Raji (cell line): ENCODE results near the gene ARHGEF28.

Experiments
- POLR2A ChIP-seq: IDR thresholded peaks from 2 replicates; pipeline ENCODE4 v1.6.1; 2011; ENCODE audit warnings: low read depth, low read length, control low read depth; ENCODE audit not compliant: insufficient read depth

ARHGEF28 gene

DNA sequence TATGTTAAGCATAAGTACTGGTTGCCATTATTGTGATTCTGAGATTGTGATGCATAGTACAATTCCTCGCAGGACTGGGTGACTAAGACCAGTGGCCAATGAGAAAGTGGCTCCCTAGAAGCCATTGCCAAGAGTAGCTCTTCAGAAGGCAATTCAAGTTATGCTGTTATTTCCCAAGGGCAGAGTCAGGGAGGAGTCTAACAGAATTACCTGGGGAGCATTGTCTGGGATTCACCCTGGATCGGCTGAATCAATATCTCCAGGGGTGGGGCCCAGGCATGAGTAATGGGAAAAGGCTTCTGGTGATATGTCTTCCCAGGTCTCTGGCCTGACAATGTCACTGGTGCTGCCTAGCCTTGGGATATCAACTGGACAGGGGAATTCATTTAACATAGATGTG is 10.9 kb upstream of the ARHGEF28 start:
- no peak for TF ChIP-seq POLR2A

DNA sequence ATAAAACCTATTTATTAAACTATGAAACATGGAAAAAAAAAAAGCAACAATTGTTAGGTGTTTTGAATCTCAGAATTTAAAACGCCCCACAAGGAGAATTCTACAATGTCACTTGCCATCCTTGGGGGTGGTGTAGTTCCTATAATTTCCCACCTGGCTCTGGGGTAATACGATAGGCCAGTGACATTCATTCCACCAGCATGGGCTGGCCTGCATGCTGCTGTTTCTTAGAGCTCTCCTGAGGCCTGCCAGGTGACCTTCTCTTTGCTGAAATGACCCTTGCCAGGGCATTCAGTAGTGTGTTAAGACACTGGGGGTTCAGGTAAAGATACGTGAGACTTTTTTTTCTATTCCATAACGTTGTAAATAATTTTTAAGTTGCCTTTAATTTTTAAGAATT is 10.0 kb upstream of the ARHGEF28 start:
- no peak for TF ChIP-seq POLR2A

DNA sequence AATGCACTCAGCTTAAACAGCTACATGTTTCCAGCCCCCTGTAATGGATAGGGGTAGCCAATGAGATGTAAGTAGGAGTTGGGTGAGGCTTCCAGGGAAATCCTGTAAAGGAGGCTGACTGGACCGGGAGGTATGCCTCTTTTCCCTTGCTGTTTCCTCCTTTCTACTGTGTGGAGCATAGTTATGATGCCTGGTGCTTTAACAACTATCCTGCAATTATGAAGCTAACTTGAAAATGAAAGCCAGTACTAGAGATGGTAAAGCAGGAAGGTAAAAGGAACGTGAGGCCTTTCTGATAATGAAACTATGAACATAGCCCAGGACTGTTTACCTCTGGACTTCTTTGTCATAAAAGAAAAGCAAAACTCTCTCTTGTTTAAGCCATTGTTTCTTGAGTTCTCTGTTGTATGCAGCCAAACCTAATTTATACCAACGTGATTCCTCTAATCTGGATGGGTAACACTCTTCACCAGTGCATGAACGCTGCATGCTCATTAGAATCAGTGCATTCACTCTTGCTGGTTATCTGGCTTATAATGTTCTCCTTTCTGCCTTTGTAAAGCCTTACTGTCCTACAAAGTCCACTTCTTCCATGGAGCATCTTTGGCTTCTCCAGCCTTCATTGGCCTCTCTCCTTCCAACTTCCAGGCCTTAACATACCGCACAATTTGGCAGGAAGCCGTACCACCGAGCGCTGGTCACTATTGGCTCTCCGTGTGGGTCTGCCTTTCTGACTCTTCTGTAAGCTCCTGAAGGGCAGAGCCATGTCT is 8.3 kb upstream of the ARHGEF28 start:
- TF ChIP-seq POLR2A, result no peak

DNA sequence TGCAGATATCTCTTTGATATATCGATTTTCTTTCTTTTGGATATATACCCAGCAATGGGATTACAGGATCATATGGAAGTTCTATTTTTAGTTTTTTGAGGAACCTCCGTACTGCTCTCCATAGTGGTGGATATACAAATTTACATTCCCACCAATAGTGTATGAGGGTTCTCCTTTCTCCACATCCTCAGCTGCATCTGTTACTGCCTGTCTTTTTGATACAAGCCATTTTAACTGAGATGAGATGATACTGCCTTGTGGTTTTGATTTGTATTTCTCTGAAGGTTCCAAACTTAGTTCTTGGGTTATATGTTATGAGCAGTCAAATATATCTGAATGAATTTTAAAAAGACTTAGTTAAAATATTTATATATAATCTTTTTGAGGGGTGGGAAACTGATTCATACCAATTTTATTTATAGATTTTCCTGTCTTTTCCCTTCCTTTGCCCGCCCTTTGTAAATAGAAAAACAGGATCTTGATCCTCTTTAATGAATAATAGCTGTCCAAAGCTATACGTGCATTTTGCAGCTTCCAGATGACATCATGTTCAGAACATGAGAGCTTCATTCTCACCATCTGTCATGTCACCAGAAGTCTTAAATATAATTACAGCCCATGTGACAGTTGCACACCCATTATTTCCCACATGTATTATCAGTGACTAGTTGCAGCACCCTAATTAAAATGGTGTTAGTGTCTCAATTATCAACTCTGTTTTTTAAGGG is 6.2 kb upstream of the ARHGEF28 start:
- no peak for TF ChIP-seq POLR2A

DNA sequence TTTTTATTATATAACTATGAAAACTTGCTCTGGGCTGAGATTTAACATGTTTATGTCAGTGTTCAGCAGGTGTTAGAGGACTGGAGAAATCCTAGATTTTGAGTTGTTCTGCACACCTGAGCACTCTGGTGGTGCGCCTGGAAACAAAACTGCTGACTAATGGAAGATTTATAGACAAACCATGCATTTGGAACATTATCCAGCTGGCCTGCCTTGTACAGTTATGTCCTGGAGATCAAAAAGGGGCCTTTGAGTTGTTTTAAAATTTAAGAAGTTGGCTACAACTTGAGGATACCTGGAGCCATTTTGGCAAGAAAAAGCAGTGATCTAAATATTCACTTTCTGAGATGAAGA is 5.7 kb upstream of the ARHGEF28 start:
- TF ChIP-seq POLR2A, result no peak

DNA sequence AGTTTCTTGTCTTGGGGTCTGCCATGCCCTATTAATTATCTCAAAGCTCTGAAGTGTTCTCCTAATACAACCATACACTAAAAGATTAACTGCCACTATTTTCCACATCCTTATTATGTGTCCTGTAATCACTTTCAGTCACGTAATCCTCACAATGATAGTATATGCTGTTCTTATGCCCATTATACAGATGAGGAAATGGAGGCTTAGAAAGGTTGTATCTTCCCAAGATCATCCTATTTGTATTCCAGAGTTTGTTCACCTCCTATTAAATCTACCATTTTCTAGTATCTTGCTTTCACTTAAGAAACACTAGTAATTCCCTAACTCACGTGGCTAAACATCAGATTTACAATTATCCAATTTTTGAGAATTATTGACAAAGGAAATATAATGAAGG is 2.9 kb upstream of the ARHGEF28 start:
- no peak for TF ChIP-seq POLR2A

DNA sequence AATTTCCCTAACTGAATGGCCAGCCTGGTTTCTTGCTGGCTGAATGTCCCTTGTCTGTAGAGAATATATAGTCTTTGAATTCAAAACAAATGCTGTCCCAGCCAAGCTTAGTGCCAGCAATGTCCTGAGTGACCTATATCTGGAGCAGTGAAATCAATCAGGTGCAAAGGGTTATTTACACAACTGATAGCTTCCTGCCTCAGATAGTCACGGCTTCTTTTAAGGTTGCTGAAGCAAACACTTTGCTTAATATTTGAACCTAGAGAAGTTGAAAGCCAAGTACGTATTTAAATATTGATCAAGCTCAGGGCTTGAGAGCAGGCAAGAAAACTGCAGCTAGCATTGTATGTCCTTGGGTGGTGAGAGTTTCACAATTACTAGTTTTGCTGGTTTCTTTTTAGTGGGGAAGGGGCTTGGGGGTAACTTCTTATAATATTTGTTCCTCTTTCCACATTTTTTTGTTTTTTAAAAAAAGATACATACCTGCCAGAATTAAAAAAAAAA is 2.0 kb upstream of the ARHGEF28 start:
- no peak for TF ChIP-seq POLR2A

DNA sequence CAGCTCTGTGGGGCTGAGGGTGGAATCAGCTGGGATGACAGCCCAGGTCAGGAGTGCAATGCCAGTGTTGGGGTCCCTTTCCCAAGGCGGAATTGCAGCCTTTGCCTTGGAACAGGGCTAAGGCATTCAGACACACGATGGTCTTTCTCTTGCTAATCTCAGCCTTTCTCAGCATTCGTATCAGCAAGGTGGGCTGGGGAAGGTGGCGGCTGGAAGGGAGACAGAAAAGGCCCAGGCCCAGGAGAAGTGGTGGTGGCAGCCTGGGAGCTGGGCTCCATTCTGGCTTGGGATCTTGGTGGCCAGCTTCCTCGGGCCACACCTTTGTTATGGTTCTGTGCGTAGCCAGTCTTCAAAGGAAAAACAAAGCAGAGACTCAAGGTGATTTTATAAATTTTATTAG is 1.1 kb upstream of the ARHGEF28 start:
- TF ChIP-seq POLR2A, result no peak

DNA sequence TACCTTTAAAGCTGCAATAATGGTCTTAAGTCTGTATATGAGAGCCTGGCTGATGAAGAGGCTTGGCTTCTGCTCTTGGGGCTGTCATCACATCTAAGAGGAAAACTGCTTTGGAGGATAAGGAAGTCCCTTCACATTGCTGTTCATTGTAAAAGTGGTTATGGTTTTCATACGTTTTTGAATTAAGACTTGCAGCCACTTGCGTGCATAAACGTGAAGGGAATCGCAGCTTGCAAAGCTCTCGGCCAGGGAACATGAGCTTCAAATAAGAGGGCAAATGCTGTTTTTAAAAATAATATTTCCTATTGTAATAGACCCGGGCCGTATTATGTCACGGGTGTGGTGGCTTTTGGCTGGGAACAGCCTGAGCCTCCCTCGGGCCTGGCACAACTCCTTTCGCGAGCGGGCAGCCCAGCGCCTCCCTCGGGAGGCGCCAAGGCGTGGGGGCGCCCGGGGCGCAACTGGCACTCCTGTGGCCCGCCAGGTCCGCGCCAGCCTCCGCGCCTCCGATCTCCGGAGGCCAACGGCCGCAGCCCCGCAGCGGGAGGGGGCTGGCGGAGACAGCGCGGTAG is 538 bp upstream of the ARHGEF28 start:
- no peak for TF ChIP-seq POLR2A

DNA sequence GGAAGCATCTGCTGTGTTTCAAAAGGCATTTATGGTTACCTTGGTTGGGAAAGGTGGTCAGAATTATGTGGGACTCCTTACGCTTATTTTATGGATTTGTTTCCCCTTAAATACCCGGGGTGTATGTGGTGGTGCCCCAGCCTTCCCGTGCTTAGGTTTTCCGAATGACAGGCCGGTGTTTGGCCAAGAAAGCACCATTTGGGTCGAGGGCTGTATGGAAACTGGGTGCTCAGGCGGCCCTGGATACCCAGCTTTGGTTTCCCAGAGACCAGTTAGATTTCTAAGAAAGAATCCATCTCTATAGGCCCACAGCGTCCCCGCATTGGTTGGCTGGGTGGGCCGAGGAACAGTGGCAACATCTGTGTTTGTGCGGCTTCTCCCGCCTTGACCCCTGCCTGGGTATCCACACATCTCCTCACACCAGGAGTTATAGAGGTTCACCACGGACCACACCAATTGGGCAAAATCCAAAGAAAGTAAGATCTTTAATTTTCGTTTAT is 868 bp downstream of the ARHGEF28 start:
- TF ChIP-seq POLR2A, result no peak

DNA sequence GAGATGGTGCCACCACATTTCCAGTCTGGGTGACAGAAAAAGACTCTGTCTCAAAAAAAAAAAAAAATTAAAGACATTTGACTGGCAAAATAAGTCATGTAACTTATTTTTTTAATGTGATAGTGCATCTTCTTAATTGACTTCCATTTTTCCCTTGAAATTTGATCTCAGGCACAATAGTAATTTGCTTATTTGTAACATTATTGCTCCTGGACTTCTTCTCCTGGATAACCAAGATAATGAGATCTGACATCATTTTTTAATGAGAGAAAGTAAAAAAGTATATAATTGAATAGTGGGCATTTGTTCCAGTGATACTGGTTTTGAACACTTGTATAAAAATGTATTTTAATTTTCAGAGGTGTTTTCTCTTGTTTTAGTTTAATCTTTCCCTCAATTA is 3.5 kb downstream of the ARHGEF28 start:
- TF ChIP-seq POLR2A, result no peak

DNA sequence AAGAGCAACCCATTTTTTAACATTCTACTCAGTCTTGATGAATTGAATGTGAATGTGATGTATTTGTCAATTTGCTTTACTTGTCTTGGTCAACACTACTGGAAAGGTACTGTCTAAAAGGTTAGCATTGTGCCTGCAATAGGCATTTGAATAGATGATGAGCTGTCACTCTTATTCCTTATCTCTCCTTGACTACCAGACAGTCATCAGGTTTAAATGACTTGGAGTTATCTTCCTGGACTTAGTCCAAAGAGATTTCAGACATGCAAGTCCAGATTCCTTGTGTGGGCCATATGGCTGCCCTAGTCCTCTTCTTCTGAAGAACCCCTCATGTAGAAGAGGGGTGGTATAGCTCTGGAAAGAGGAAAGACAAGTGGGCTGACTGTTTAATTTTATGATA is 4.8 kb downstream of the ARHGEF28 start:
- TF ChIP-seq POLR2A, result no peak

DNA sequence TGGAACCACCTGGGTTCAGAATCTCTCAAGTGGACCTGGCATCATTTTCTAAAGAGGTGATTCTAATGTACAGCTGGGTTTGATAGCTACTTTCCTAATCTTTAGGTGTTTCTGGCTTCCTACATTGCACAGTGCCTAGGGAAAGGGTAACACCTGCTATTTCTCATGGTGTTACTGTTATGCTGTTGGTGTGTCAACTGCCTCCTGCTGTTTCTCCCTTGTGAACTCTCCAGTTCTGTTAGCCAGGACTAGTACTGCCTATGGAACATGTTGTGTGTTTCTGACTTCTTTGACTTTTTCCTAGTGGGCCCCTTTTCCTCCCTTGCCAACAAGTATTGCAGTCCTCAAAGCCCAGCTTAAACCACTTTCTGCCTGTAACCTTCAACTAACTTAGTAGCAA is 5.5 kb downstream of the ARHGEF28 start:
- TF ChIP-seq POLR2A, result no peak

DNA sequence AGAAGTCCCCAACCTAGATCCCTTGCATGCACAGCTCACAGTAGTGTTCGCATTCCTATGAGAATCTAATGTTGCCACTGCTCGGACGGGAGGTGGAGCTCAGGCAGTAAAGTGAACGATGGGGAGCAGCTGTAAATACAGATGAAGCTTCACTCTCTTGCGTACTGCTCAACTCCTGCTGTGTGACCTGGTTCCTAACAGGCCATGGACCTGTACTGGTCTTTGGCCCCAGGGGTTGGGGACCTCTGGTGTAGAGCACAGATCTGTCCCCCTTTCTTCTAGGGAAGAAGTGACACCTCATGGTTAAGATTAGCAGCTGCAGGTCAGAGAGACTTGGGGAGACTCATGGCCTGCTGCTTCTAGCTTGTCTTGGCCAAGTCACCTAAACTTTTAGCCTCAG is 7.1 kb downstream of the ARHGEF28 start:
- TF ChIP-seq POLR2A, result no peak

DNA sequence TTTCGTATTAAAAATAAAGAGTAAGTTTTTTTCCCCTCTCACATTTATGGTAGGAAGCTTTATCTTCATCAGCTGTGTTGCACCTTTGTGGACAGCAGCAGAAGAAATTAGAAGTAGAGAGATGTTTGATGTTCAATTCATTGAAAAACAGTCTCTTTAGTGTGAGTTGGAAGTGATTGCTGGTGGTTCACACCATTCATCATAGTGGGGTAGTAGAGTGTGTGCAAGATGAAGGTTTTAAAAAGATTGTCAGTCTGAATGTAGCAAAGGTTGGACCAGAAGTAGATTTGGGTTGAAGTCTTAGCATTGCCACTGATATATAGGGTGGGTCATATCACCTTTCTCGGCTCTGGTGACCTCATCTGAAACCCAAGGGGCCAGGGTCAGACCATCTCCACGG is 10.4 kb downstream of the ARHGEF28 start:
- no peak for TF ChIP-seq POLR2A

DNA sequence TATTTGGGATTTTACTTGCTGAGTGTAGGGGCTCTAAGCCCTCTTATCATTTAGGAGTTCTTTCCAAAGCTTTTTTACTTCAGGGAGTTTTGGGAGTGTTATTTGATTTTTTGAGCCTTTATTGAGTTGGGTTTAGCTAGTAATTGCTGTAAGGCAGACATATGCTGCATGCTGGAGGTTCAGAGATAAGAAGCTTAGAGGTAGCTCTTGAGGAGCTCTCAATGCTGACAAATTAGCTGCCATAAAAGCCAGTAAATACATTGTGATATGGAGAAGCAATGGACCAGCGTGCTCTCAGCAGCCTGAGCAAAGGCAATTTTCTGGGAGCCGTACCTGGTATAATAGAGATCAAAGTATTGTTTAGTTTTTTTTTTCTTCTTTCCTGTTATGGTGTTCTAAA is 11.6 kb downstream of the ARHGEF28 start:
- no peak for TF ChIP-seq POLR2A
